Stimulated activated CD8-positive, alpha-beta memory T cell treated with anti-CD3 and anti-CD28 coated beads, Interleukin-2, amount 100 ng/mL, for 1 hour (primary cell): ENCODE data around the gene RTKN.

ENCODE experiments used
- DNase-seq, 2 donors: peaks; one replicate each; pipeline ENCODE4 v3.0.0-alpha.2; 2020; ENCODE audit warnings: low read depth in 2 of 2

RTKN gene

GRCh38 chr2:74417763-74418162 is 24.0 kb downstream of the RTKN start:
- no peak for DNase-seq

DNA sequence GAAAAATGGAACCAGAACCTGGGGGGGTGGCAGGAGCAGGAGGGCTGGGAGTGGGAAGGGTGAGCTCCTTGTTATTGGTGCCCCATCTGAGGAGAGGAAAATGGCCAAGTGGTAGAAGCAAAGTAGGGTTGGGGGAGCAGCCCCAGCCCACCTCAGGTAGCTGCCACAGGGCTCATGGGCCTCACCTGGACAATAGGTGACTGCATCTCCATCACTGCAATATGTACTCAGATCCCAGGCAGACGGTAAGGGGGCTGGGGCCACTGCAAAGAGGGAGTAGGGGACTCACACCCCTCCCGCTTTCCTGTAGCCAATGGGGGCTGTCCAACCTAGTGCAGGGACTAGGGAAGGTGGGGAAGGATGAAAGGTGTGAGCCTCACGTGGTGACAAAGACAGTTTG is 24.5 kb downstream of the RTKN start:
- no peak for DNase-seq

DNA sequence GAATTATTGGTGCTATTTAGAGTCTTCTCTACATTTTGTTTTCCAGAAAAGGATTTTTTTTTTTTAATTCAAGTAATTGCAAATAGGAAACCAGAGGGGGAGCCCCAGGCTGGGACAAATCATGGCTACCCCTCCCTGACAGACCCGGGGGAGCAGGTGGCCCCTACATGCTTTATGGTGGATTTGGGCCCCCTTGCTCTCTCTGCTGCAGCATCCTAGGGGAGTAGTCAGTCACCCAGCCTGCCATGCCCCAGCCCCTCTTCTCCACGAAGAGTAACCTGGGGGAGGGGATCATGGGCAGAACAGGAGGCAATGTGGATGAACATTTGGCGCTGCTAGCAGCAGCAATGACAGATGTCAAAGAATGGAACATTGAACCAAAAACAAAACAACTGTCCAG is 25.0 kb downstream of the RTKN start:
- no peak for DNase-seq

DNA sequence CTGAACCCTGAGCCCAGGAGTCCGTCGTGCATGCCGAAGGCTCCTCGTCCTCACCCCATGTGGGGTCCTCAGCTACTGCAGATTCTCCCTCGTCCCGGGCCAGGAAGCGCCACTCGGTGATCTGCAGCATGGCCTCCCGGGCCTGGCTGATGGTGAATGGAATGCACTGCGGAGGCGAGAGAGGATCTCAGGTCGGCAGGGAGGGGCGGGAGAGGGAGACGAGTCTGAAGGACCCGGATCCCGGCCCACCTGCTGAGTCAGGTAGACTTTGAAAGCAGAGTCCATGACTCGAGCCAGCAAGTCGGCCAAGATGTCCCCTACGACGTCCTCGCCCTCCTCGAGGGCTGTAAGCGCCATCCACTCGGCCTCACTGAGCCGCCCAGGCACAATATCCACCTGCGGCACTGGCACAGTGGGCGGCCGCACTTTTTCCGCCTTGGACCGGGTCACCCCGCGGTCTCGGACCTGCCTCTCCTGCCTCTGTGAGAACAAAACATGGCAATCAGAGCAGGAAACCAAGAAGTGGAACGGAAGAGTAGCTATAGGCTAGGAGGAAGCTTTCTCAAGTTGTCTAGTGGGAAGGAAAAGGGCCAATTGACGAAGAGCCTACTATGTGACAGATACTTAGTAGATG is 25.9 kb downstream of the RTKN start:
- DNase-seq: no peak

- DNase-seq: no peak
These were observed 26.6 kb downstream of the RTKN start for GRCh38 chr2:74414881-74415761.

DNA sequence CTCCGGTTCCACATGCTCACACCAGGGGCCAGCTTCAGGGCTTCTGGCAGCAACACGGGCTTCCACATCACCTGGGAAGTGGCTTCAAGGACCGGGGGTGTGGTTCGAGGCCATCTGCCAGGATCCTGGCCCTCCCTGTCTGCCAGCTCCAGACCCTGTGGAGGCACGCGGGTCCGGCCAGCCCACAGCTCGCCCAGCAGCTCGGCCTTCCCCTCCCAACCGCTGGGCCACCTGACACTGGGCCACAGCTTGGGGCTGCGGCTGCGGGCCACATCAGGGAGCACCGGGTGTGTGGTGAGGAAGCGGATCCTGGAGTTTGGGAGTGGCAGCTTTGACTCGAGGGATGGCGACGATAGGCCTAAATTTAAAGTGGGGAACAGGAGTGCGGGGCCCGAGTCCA is 27.3 kb downstream of the RTKN start:
- DNase-seq: no peak

DNA sequence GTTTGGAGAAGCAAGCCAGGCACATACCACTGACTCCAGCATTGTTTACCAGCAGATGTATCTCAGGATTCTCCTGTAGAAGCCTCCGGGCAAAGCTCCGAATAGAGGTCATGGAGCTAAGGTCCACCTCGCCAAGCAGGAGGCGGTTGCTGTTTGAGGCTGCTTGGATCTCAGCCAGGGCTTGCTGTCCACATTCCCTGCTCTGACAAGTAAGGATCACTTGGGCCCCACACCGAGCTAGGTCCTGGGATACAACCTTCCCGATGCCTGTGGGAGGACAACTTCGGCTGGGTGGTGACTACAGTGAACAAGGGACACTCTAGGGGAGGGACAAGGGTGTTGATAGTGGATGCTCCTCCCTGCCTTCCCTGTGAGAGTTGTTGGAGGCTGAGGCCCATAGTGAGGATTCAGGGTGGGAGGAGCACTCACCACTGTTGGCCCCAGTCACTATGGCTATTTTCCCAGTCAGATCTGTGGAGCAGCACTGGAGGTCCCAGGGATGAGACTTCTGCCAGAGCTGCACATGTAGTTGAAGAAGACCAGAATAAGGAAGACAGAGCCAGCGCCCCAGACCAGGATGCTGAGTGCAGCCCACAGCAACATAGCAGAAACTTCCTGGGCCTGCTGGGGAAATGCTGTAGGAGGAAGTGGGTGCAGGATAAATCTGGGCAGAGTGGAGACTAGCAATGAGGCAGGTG is 28.6 kb downstream of the RTKN start:
- DNase-seq: no peak

GRCh38 chr2:74407682-74408081 is 34.1 kb downstream of the RTKN start:
- no peak for DNase-seq

DNA sequence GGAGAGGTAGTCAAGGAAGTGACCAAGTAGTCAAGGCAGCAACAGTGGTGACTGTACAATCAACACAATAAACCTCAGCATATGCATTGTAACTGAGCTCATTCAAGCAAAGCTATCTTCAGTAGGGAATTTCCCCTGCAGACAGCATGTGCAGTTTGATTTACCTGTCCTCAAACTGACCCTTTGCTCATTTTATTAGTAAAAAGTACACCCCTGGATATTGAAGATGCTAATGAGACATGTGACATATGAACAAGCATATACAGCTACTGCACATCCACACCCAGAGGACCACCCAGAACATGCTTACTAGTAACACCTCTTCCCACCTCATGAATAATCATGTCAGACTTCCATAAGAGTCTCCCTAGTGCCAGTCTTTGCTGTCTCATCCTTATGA is 35.7 kb downstream of the RTKN start:
- no peak for DNase-seq

GRCh38 chr2:74401891-74402290 is 39.8 kb downstream of the RTKN start:
- DNase-seq: no peak

GRCh38 chr2:74399785-74400184 is 42.0 kb downstream of the RTKN start:
- no peak for DNase-seq

GRCh38 chr2:74396149-74396548 is 45.6 kb downstream of the RTKN start:
- DNase-seq: no peak

- DNase-seq: no peak
These were observed 48.2 kb downstream of the RTKN start for GRCh38 chr2:74393525-74393924.

DNA sequence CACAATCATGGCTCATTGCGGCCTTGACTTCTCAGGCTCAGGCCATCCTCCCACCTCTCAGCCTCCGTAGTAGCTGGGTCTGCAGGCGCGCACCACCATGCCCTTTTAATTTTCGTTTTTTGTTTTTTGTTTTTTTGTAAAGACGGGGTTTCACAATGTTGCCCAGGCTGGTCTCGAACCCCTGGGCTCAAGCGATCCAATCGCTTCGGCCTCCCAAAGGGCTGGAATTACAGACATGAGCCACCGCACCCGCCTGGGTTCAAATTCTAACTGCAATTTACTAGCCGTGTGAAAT is 49.3 kb downstream of the RTKN start:
- no peak for DNase-seq

DNA sequence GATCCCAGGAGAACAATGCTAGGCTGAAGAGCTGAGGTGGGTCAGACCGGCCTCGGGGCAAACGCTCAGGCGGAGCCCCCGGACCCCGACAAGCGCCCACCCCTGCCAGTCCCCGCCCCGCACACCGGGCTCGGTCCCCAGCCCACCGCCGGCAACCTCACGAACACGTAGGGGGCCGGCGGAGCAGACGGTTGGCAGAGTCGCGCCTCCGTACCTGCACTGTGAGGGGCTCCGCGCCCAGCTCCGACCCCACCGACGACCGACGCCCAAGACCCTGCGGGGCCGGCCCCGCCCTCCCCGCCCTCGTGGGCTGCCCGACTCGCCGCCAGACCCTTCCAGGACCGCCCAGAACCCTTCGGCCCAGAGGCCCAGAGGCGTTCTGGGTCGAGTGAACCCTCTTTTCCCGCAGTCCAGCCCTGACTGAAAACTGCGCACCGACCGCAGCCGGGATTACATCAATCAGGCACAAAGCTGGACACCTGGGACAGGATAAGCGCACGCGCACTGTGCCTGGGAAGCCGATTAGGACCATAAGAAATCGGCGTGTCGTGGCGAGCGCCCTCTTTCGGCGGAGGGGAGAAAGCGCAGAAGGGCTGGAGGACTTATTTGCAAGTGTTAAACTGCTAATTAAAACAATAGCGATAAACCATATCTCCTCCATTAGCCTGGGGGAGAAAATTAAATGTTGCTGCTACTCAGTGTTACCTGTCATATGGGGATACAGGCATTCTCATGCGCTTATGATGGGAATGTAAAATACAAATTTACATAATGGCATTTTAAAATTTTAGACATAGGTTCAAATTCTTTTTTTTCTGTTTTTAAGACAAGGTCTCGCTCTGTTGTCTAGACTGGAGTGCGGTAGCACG is 49.9 kb downstream of the RTKN start:
- DNase-seq: peak; percentile 90 to 93

- no peak for DNase-seq
These were observed 50.5 kb downstream of the RTKN start for GRCh38 chr2:74391209-74391579.

DNA sequence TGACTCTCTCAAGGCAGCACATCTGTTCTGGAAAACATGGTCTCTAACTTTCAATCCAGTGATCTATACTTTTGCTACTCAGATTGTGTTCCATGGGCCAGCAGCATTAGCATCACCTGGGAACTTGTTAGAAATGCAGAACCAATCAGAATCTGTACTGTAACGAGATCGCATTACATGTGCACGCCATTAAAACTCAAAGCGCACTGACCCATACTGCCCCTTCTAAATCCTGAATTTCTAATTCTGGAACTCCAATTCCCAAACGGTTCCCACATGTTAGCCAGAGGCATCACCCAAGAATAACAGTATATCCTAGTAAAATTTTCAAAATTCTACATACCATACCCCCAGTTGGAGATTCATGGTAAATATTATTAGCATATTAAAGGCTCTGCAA is 51.1 kb downstream of the RTKN start:
- DNase-seq: no peak

DNA sequence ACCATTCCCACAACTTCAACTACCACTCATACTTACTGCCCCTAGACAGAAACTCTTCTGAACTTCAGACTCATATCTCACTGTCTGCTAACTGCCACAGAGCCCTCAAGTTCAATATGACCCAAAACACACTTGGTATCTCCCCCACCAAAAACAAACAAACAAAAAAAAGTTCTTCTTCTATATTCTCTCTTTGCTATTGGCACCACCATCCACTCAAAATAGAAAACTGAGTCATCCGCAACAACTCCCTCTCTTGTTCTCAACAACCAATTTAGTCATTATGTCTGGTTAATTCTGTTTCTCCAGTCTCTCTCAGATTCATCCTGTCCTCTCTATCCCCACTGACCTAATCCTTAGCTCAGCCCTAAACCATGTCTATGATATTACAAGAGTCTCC is 54.4 kb downstream of the RTKN start:
- DNase-seq: no peak

- DNase-seq: no peak
These were observed 56.3 kb downstream of the RTKN start for GRCh38 chr2:74385396-74385795.

GRCh38 chr2:74384051-74384450 is 57.7 kb downstream of the RTKN start:
- no peak for DNase-seq

DNA sequence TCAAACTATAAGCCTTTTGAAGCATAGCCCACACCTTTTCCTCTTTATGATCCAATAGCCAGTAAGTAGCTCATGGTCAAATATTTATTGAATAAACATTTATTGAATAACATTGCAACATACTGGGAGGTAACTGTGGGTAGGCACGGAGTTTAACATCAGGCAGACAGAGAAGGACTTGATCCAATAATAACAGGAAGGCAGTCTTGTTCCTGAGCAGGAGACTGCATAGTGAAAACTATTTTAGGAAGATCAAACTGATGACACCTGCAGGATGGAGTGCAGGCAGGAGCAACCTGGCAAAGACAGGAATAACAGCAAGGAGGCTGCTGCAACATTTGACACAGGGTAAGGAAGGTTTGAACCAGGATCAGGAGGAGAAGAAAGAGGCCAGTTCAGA is 58.5 kb downstream of the RTKN start:
- DNase-seq: no peak

DNA sequence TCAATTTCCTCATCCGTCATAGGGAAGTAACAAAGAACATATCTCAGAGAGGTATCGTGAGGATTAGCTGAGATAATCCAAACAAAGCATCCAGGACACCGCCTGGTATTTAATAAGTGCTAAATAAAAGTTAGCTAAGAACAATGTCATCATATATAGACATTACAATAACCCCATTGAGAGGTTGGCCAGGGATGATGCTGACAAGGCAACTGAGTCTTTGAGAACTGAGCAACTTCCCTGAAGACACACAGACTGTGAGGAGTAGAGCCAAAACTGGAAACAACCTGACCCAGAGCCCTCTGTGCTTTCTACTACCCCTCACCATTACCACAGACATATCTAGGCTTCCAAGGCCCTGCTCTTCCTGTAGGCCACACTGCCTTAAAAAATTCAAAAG is 60.0 kb downstream of the RTKN start:
- DNase-seq: no peak
